GM18498 (cell line): ENCODE measurements around the gene SQSTM1.

Experiments used
- ATAC-seq: cut with Tn5 transposase; IDR thresholded peaks from one replicate; pipeline ENCODE4 v1.9.1; 2021; ENCODE audit warnings: mild to moderate bottlenecking, moderate library complexity; ENCODE audit not compliant: unreplicated experiment

The SQSTM1 gene

GRCh38 chr5:179794171-179794570, 26.5 kb upstream of the SQSTM1 start:
- ATAC-seq, result no peak

GRCh38 chr5:179794575-179794974, 26.1 kb upstream of the SQSTM1 start:
- ATAC-seq, result no peak

GRCh38 chr5:179795049-179795862, 25.4 kb upstream of the SQSTM1 start:
- ATAC-seq, result no peak

GRCh38 chr5:179795863-179796833, 24.6 kb upstream of the SQSTM1 start:
- ATAC-seq, result peak; percentile 85

- no peak for ATAC-seq
These were observed 23.7 kb upstream of the SQSTM1 start for GRCh38 chr5:179796877-179797608.

GRCh38 chr5:179797741-179798140, 23.0 kb upstream of the SQSTM1 start:
- no peak for ATAC-seq

GRCh38 chr5:179798144-179798770, 22.4 kb upstream of the SQSTM1 start:
- no peak for ATAC-seq

- no peak for ATAC-seq
These were observed 21.7 kb upstream of the SQSTM1 start for GRCh38 chr5:179798771-179799643.

- no peak for ATAC-seq
These were observed 21.1 kb upstream of the SQSTM1 start for GRCh38 chr5:179799644-179799973.

- ATAC-seq, result no peak
These were observed 20.5 kb upstream of the SQSTM1 start for GRCh38 chr5:179800071-179800695.

GRCh38 chr5:179800696-179801201, 20.0 kb upstream of the SQSTM1 start:
- ATAC-seq, result no peak

- ATAC-seq, result no peak
These were observed 19.1 kb upstream of the SQSTM1 start for GRCh38 chr5:179801304-179802206.

GRCh38 chr5:179802207-179802883, 18.4 kb upstream of the SQSTM1 start:
- no peak for ATAC-seq

GRCh38 chr5:179802950-179803562, 17.6 kb upstream of the SQSTM1 start:
- no peak for ATAC-seq

GRCh38 chr5:179803651-179804554, 16.8 kb upstream of the SQSTM1 start:
- ATAC-seq, result no peak

- no peak for ATAC-seq
These were observed 16.2 kb upstream of the SQSTM1 start for GRCh38 chr5:179804555-179804947.
